H1 (cell line): ENCODE data around the gene INVS. TPM values are rescaled to one million over a fixed set of nuclear protein-coding genes. Genes with fewer than 3 reads are reported as not detected.

ENCODE experiments used
- CTCF ChIA-PET: fragments of 300-600 bp; sonication (Branson Sonifier 250); formaldehyde crosslinking; loops from one replicate; lab custom pipeline; 2021; ENCODE audit not compliant: partially characterized antibody; lab: Charles Lee
- POLR2A ChIA-PET: fragments of 300-600 bp; sonication (Branson Sonifier 250); formaldehyde crosslinking; loops from one replicate; lab custom pipeline; 2021; ENCODE audit warnings: inconsistent platforms; ENCODE audit not compliant: partially characterized antibody; lab: Charles Lee
- DNase-seq, 2 experiments: peaks; one replicate each; pipeline versions ENCODE4 v3.0.0 to v3.0.0-alpha.2; 2010 to 2022; ENCODE audit warnings: low spot score in 2 of 2, low read depth in 1 of 2, mixed read lengths in 1 of 2
- FAIRE-seq: peaks from 2 replicates; lab custom pipeline; 2011; peaks lifted over from hg19 to GRCh38; lab: Jason Lieb, UNC
- H2AFZ ChIP-seq: 2 replicates; pipeline ENCODE4 v1.8.1; 2012; ENCODE audit warnings: low read length, inconsistent platforms
- H2AK5ac ChIP-seq: 2 replicates; pipeline ENCODE4 v1.6.1; 2013; ENCODE audit warnings: low read depth, low read length
- H2BK120ac ChIP-seq: replicated peaks from 2 replicates; pipeline ENCODE3; 2013; ENCODE audit warnings: low read depth, low read length, inconsistent platforms
- H2BK12ac ChIP-seq: 2 replicates; pipeline ENCODE4 v1.6.1; 2013; ENCODE audit warnings: low read depth, low read length
- H2BK15ac ChIP-seq: 2 replicates; pipeline ENCODE4 v1.6.1; 2013; ENCODE audit warnings: low read length
- H2BK20ac ChIP-seq: 2 replicates; pipeline ENCODE4 v1.6.1; 2013; ENCODE audit warnings: low read length
- H2BK5ac ChIP-seq: 2 replicates; pipeline ENCODE4 v1.6.1; 2013; ENCODE audit warnings: low read depth, low read length
- H3K14ac ChIP-seq: 2 replicates; pipeline ENCODE4 v1.6.1; 2013; ENCODE audit warnings: inconsistent platforms; ENCODE audit not compliant: insufficient read length
- H3K18ac ChIP-seq: 2 replicates; pipeline ENCODE4 v1.6.1; 2013; ENCODE audit warnings: low read length; ENCODE audit errors: extremely low read depth
- H3K23ac ChIP-seq: 2 replicates; pipeline ENCODE4 v1.6.1; 2013; ENCODE audit warnings: inconsistent platforms; ENCODE audit not compliant: insufficient read length
- H3K23me2 ChIP-seq: 2 replicates; pipeline ENCODE4 v1.6.1; 2013; ENCODE audit warnings: low read depth, low read length
- H3K27ac ChIP-seq: 2 replicates; pipeline ENCODE4 v1.6.1; 2011; ENCODE audit warnings: low read depth, low read length, inconsistent platforms
- H3K27me3 ChIP-seq, 4 experiments: replicated peaks in 1 of 4; 1 replicate in 1 of 4; 2 replicates in 3 of 4; pipeline versions ENCODE4 v1.6.1 to v1.8.1; 2011 to 2013; ENCODE audit warnings: low read length in 3 of 4, mild to moderate bottlenecking in 3 of 4, inconsistent platforms in 2 of 4, mixed read lengths in 2 of 4, moderate library complexity in 1 of 4; ENCODE audit not compliant: control insufficient read depth in 3 of 4, insufficient read depth in 3 of 4; ENCODE audit errors: extremely low read depth in 1 of 4
- H3K36me3 ChIP-seq, 4 experiments: 2 replicates each; pipeline versions ENCODE4 v1.6.1 to v1.8.1; 2011 to 2013; ENCODE audit warnings: mild to moderate bottlenecking in 4 of 4, low read length in 3 of 4, moderate library complexity in 2 of 4, control low read depth in 1 of 4, inconsistent platforms in 1 of 4; ENCODE audit not compliant: insufficient read depth in 4 of 4, control insufficient read depth in 2 of 4
- H3K4ac ChIP-seq: replicated peaks from 2 replicates; pipeline ENCODE3; 2013; ENCODE audit warnings: low read length, low read depth, mixed read lengths, inconsistent platforms; ENCODE audit not compliant: insufficient read length
- H3K4me1 ChIP-seq, 4 experiments: replicated peaks in 1 of 4; 1 replicate in 1 of 4; 2 replicates in 3 of 4; pipeline versions ENCODE4 v1.6.1 to v1.8.1; 2011 to 2013; ENCODE audit warnings: low read length in 3 of 4, inconsistent platforms in 2 of 4, mixed read lengths in 1 of 4; ENCODE audit not compliant: insufficient read depth in 4 of 4, control insufficient read depth in 3 of 4
- H3K4me2 ChIP-seq, 2 experiments: 2 replicates each; pipeline versions ENCODE4 v1.6.1 to v1.8.1; 2011 to 2013; ENCODE audit warnings: low read depth in 2 of 2, low read length in 2 of 2, control low read depth in 1 of 2, inconsistent platforms in 1 of 2, mild to moderate bottlenecking in 1 of 2; ENCODE audit not compliant: insufficient read depth in 1 of 2
- H3K4me3 ChIP-seq, 4 experiments: fragments of 200-600, 300-600 bp in 1 of 4; sonication (generic), shearing (Covaris generic), sonication (Bioruptor Twin) in 1 of 4; 2 replicates each; pipeline versions ENCODE4 v1.5.1 to v1.8.1; 2011 to 2016; ENCODE audit warnings: low read length in 4 of 4, low read depth in 3 of 4, control low read depth in 2 of 4, inconsistent platforms in 2 of 4, mild to moderate bottlenecking in 2 of 4, mixed read lengths in 1 of 4, moderate library complexity in 1 of 4; ENCODE audit not compliant: insufficient read depth in 2 of 4; ENCODE audit errors: extremely low read depth in 1 of 4
- H3K56ac ChIP-seq: replicated peaks from 2 replicates; pipeline ENCODE3; 2013; ENCODE audit warnings: low read depth, mild to moderate bottlenecking, mixed read lengths, low read length, inconsistent platforms; ENCODE audit not compliant: insufficient read length
- H3K79me1 ChIP-seq: 2 replicates; pipeline ENCODE4 v1.6.1; 2013; ENCODE audit warnings: low read depth, low read length, control low read depth
- H3K79me2 ChIP-seq, 2 experiments: 2 replicates each; pipeline versions ENCODE4 v1.6.1 to v1.8.1; 2012 to 2013; ENCODE audit warnings: low read length in 2 of 2, mild to moderate bottlenecking in 2 of 2, inconsistent platforms in 1 of 2; ENCODE audit not compliant: insufficient read depth in 2 of 2, control insufficient read depth in 1 of 2
- H3K9ac ChIP-seq, 4 experiments: replicated peaks in 1 of 4; 1 replicate in 1 of 4; 2 replicates in 3 of 4; pipeline versions ENCODE4 v1.6.1 to v1.8.1; 2011 to 2013; ENCODE audit warnings: low read depth in 3 of 4, low read length in 3 of 4, control low read depth in 2 of 4, mild to moderate bottlenecking in 2 of 4, moderate library complexity in 2 of 4, inconsistent platforms in 1 of 4; ENCODE audit errors: extremely low read depth in 1 of 4
- H3K9me3 ChIP-seq, 2 experiments: 2 replicates each; pipeline versions ENCODE4 v1.6.1 to v1.8.1; 2012 to 2013; ENCODE audit warnings: mild to moderate bottlenecking in 2 of 2, moderate library complexity in 2 of 2, control low read depth in 1 of 2, inconsistent platforms in 1 of 2, low read depth in 1 of 2, low read length in 1 of 2, mixed read lengths in 1 of 2; ENCODE audit not compliant: insufficient read depth in 2 of 2
- H4K20me1 ChIP-seq, 2 experiments: replicated peaks in 1 of 2; 2 replicates each; pipeline versions ENCODE3 to v1.8.1; 2011 to 2013; ENCODE audit warnings: inconsistent platforms in 2 of 2, low read length in 2 of 2, mild to moderate bottlenecking in 1 of 2; ENCODE audit not compliant: insufficient read depth in 2 of 2, control insufficient read depth in 1 of 2
- H4K5ac ChIP-seq: 2 replicates; pipeline ENCODE4 v1.6.1; 2013; ENCODE audit warnings: low read length, low read depth, mixed read lengths, inconsistent platforms; ENCODE audit not compliant: insufficient read length
- H4K8ac ChIP-seq: 2 replicates; pipeline ENCODE4 v1.8.0; 2013; ENCODE audit warnings: mild to moderate bottlenecking, moderate library complexity, low read length, inconsistent platforms; ENCODE audit not compliant: insufficient read depth; ENCODE audit errors: extremely low read depth
- H4K91ac ChIP-seq: replicated peaks from 2 replicates; pipeline ENCODE3; 2013; ENCODE audit warnings: low read length, mixed read lengths, inconsistent platforms; ENCODE audit not compliant: insufficient read length
- BACH1 ChIP-seq: IDR thresholded peaks from 2 replicates; pipeline ENCODE4 v1.6.1; 2012; ENCODE audit warnings: low read length, improper control_type of control experiment
- BRCA1 ChIP-seq: IDR thresholded peaks from 2 replicates; pipeline ENCODE4 v1.6.1; 2012; ENCODE audit warnings: low read depth, low read length, improper control_type of control experiment
- CHD1 ChIP-seq: IDR thresholded peaks from 2 replicates; pipeline ENCODE4 v1.6.1; 2012; ENCODE audit warnings: low read depth, low read length, improper control_type of control experiment
- EGR1 ChIP-seq: IDR thresholded peaks from 2 replicates; pipeline ENCODE4 v1.6.1; 2011; ENCODE audit warnings: low read depth, low read length, borderline replicate concordance
- FOSL1 ChIP-seq: IDR thresholded peaks from 2 replicates; pipeline ENCODE4 v1.6.1; 2011; ENCODE audit warnings: mild to moderate bottlenecking, low read depth, low read length, moderate library complexity; ENCODE audit not compliant: insufficient read depth
- MAFK ChIP-seq: IDR thresholded peaks from 2 replicates; pipeline ENCODE4 v1.6.1; 2012; ENCODE audit warnings: low read depth, mild to moderate bottlenecking, improper control_type of control experiment, low read length
- RNF2 ChIP-seq: fragments of 200-900, 300-1000 bp; sonication (generic); IDR thresholded peaks from 2 replicates; pipeline ENCODE4 v1.7.1; 2016; ENCODE audit warnings: borderline replicate concordance, low read depth, mild to moderate bottlenecking, antibody characterized with exemption, low read length; ENCODE audit not compliant: poor library complexity, severe bottlenecking; ENCODE audit errors: missing control alignments
- SIRT6 ChIP-seq: IDR thresholded peaks from one replicate; pipeline ENCODE4 v1.7.1; 2012; ENCODE audit warnings: low read length, inconsistent platforms
- SIX5 ChIP-seq: IDR thresholded peaks from 2 replicates; pipeline ENCODE4 v1.6.1; 2011; ENCODE audit warnings: mild to moderate bottlenecking, low read depth, low read length
- WGBS, 2 experiments: shearing (Covaris generic) in 1 of 2; methylation state at CpG; one replicate each; pipeline versions ENCODE4 v1.1.6 to v1.1.7; 2013 to 2015; ENCODE audit warnings: low lambda C conversion rate in 2 of 2, mixed read lengths in 2 of 2, inconsistent platforms in 1 of 2, low coverage in 1 of 2, missing lambda C conversion rate in 1 of 2; ENCODE audit not compliant: insufficient replicate concordance in 2 of 2, insufficient coverage in 1 of 2, insufficient read length in 1 of 2; ENCODE audit errors: extremely low coverage in 1 of 2, missing lambda C conversion rate in 1 of 2; 5-methylcytosine and 5-hydroxymethylcytosine counted together
- polyA plus RNA-seq, 7 experiments: library from polyadenylated mRNA; depleted of rRNA in 3 of 7; stranded (reverse) in 5 of 7; unstranded in 2 of 7; fragments of >200 nt in 5 of 7; fragments of 200-250 nt in 2 of 7; gene quantifications; 1 replicate in 5 of 7; 2 replicates in 1 of 7; 4 replicates in 1 of 7; pipeline versions ENCODE4 v1.2.1 to v1.2.3, GENCODE V29; 2011 to 2013; ENCODE audit warnings: missing spikeins in 2 of 7, mixed read lengths in 2 of 7
- total RNA-seq: library from RNA; stranded (reverse); fragmentation: NEBNext Ultra II Directional; extraction: Animal tissue kit (Norgen Biotek cat#: 25700); gene quantifications from 2 replicates; pipeline ENCODE4 v1.2.1, GENCODE V29; 2021

Gene INVS
- total and polyA plus RNA-seq, 2 of the 8 experiments (the other 6 are each of a cell fraction or from before 2014, with no cell fraction given) = 4.1 to 6.9 TPM

- no peak overlapping the region for H3K56ac ChIP-seq
- WGBS, 2 experiments = 89% methylated on average over 6 of the region's 6 CpGs; no CpG with 5 or more reads in 1 of the 2 experiments
- H3K23ac ChIP-seq = no peak overlapping the region
- H3K14ac ChIP-seq = no peak overlapping the region
- H2BK20ac ChIP-seq = no peak overlapping the region
- H3K4me3 ChIP-seq = no peak overlapping the region
- H3K4me2 ChIP-seq = no peak overlapping the region
- H3K9ac ChIP-seq = no peak overlapping the region
- H2BK12ac ChIP-seq = no peak overlapping the region
- H4K91ac ChIP-seq = no peak overlapping the region
- DNase-seq (no peak), FAIRE-seq (no peak)
- H3K27ac ChIP-seq = no peak overlapping the region
- no peaks in the 10 kb centered on the region for H3K4me1 ChIP-seq
- POLR2A ChIA-PET = no interaction called here
- H3K79me2 ChIP-seq = no peaks in the 10 kb centered on the region
- H2AK5ac ChIP-seq = no peak overlapping the region
- no peak overlapping the region for H3K18ac ChIP-seq
- no peak overlapping the region for H2AFZ ChIP-seq
- no peaks in the 10 kb centered on the region for H4K20me1 ChIP-seq
- no peak overlapping the region for H2BK5ac ChIP-seq
- no peak overlapping the region for H4K5ac ChIP-seq
- H3K23me2 ChIP-seq = no peaks in the 10 kb centered on the region
- no peaks in the 10 kb centered on the region for H3K27me3 ChIP-seq
- no peak overlapping the region for H2BK15ac ChIP-seq
- H3K79me1 ChIP-seq = no peaks in the 10 kb centered on the region
- H3K9me3 ChIP-seq = no peaks in the 10 kb centered on the region
- CTCF ChIA-PET = interaction anchor here (1.1 kb wide), 1 partner anchor 164 kb away, joined by 3 read pairs; no protein-coding TSS in a partner anchor
- no peak overlapping the region for H2BK120ac ChIP-seq
- H3K36me3 ChIP-seq = peaks cover 0 to 14% (median 2%) of the 10 kb centered on the region in 4 experiments; a peak in 2 of 8 replicates
- H3K4ac ChIP-seq = no peak overlapping the region
- no peak overlapping the region for H4K8ac ChIP-seq
- TF ChIP-seq SIX5 (no peak), BRCA1 (no peak), FOSL1 (no peak), EGR1 (no peak), BACH1 (no peak), CHD1 (no peak), MAFK (no peak), SIRT6 (no peak), RNF2 (no peak)
These were observed 46.7 kb upstream of the INVS start for GRCh38 chr9:100052375-100052774.
